ENCODE data around the gene CYP24A1. TPM values are rescaled to one million over a fixed set of nuclear protein-coding genes. Genes with fewer than 3 reads are reported as not detected.
A peak's percentile ranks its signal among the peaks of the same experiment; 100 is the strongest.

CYP24A1 gene
- total and polyA plus RNA-seq, 2 of the 8 experiments (the other 6 are each of a cell fraction or from before 2014, with no cell fraction given) = not detected

- no peak for TF ChIP-seq USF2 (IDR thresholded peaks at IDR 0.05; ENCODE audit: low read length)
- no peak for TF ChIP-seq JUND (IDR thresholded peaks at IDR 0.05; ENCODE audit: low read length)
- no peak for TF ChIP-seq GTF2F1 (IDR thresholded peaks at IDR 0.05; ENCODE audit: borderline replicate concordance, low read depth, low read length)
- no peak for TF ChIP-seq ATF2 (IDR thresholded peaks at IDR 0.05; ENCODE audit: low read length)
- no peak for TF ChIP-seq SIN3A (conservative IDR thresholded peaks at IDR 0.05 in 1 of 2, IDR thresholded peaks at IDR 0.05 in 1 of 2; ENCODE audit: low read depth in 1 of 2, low read length in 2 of 2)
- 85% methylated on average over 6 of the region's 6 CpGs; no CpG with 5 or more reads in 1 of the 2 experiments for WGBS, 2 experiments (ENCODE audit: extremely low coverage in 1 of 2, insufficient coverage in 1 of 2, insufficient read length in 1 of 2, insufficient replicate concordance in 2 of 2, low coverage in 1 of 2, low lambda C conversion rate in 2 of 2, missing lambda C conversion rate in 1 of 2)
- Histone ChIP-seq H3K9ac (replicated peaks in 1 of 4; ENCODE audit: extremely low read depth in 1 of 4, low read depth in 3 of 4, low read length in 3 of 4) (no peak overlapping the region), H3K56ac (replicated peaks; ENCODE audit: insufficient read length, low read depth, low read length) (no peak overlapping the region), H2BK5ac (ENCODE audit: low read depth, low read length) (no peak overlapping the region), H2AFZ (ENCODE audit: low read length) (0 out of 2 replicates have a peak overlapping the region, but pooled peaks have one; percentile 30), H3K23ac (ENCODE audit: insufficient read length) (no peak overlapping the region), H3K27me3 (replicated peaks in 1 of 4; ENCODE audit: control insufficient read depth in 3 of 4, extremely low read depth in 1 of 4, insufficient read depth in 3 of 4, low read length in 3 of 4) (no peaks in the 10 kb centered on the region), H4K5ac (ENCODE audit: insufficient read length, low read depth, low read length) (no peak overlapping the region), H4K8ac (ENCODE audit: extremely low read depth, insufficient read depth, low read length) (no peak overlapping the region), H4K91ac (replicated peaks; ENCODE audit: insufficient read length, low read length) (no peak overlapping the region), H2BK12ac (ENCODE audit: low read depth, low read length) (no peak overlapping the region), H2BK20ac (ENCODE audit: low read length) (no peak overlapping the region), H3K23me2 (ENCODE audit: low read depth, low read length) (peaks cover 7% of the 10 kb centered on the region; the same call in 1 of the 2 replicates), H3K4ac (replicated peaks; ENCODE audit: insufficient read length, low read depth, low read length) (no peak overlapping the region), H3K4me3 (ENCODE audit: extremely low read depth in 1 of 4, insufficient read depth in 2 of 4, low read depth in 3 of 4, low read length in 4 of 4) (no peak overlapping the region), H3K36me3 (ENCODE audit: control insufficient read depth in 2 of 4, insufficient read depth in 4 of 4, low read length in 3 of 4) (no peaks in the 10 kb centered on the region), H3K14ac (ENCODE audit: insufficient read length) (no peak overlapping the region), H3K4me1 (replicated peaks in 1 of 4; ENCODE audit: control insufficient read depth in 3 of 4, insufficient read depth in 4 of 4, low read length in 3 of 4) (peaks cover 0 to 4% (median 2%) of the 10 kb centered on the region in 4 experiments; a peak in 2 of 7 replicates), H2AK5ac (ENCODE audit: low read depth, low read length) (no peak overlapping the region), H3K79me1 (ENCODE audit: low read depth, low read length) (no peaks in the 10 kb centered on the region; the same call in 1 of the 2 replicates), H3K4me2 (ENCODE audit: insufficient read depth in 1 of 2, low read depth in 2 of 2, low read length in 2 of 2) (no peak overlapping the region), H4K20me1 (replicated peaks in 1 of 2; ENCODE audit: control insufficient read depth in 1 of 2, insufficient read depth in 2 of 2, low read length in 2 of 2) (no peaks in the 10 kb centered on the region), H3K79me2 (ENCODE audit: control insufficient read depth in 1 of 2, insufficient read depth in 2 of 2, low read length in 2 of 2) (peaks cover 9 to 11% of the 10 kb centered on the region in 2 experiments), H3K9me3 (ENCODE audit: insufficient read depth in 2 of 2, low read depth in 1 of 2, low read length in 1 of 2) (no peaks in the 10 kb centered on the region), H2BK120ac (replicated peaks; ENCODE audit: low read depth, low read length) (no peak overlapping the region), H3K27ac (ENCODE audit: low read depth, low read length) (no peak overlapping the region), H3K18ac (ENCODE audit: extremely low read depth, low read length) (no peak overlapping the region), H2BK15ac (ENCODE audit: low read length) (no peak overlapping the region)
- ChIA-PET CTCF (ENCODE audit: partially characterized antibody) (interaction anchor here (2.0 to 23.7 kb wide), 2 partner anchors 106 to 443 kb away, joined by 5 to 591 read pairs; no protein-coding TSS in a partner anchor), POLR2A (ENCODE audit: partially characterized antibody) (no interaction called here)
- DNase-seq (ENCODE audit: low read depth in 1 of 2, low spot score in 2 of 2) = no peak
- no peak for FAIRE-seq
These were observed 30.3 kb upstream of the CYP24A1 start for GRCh38 chr20:54204063-54204462.
